HG02588 (cell line): ENCODE measurements around the gene RALGAPB.
"Not testable (repeated sequence)": the region's sequence is repeated elsewhere in the genome, so short reads cannot be mapped to it uniquely, and the experiment has no call there.

Source experiments
- ATAC-seq: cut with Tn5 transposase; IDR thresholded peaks from one replicate; pipeline ENCODE4 v1.9.1; 2021; ENCODE audit warnings: mild to moderate bottlenecking, moderate library complexity; ENCODE audit not compliant: unreplicated experiment

The RALGAPB gene

GRCh38 chr20:38472513-38473366, at the start of gene RALGAPB:
RALGAPB (plus strand) TSS chr20:38472843; CDS start chr20:38488433, 15,590 bp downstream.
- peak; percentile 82 for ATAC-seq

- ATAC-seq = no peak
These were observed 49.1 kb upstream of the RALGAPB start for GRCh38 chr20:38423541-38423940.

GRCh38 chr20:38424401-38424800, 48.2 kb upstream of the RALGAPB start:
- ATAC-seq = no peak

- no peak for ATAC-seq
These were observed 46.4 kb upstream of the RALGAPB start for GRCh38 chr20:38426006-38426897.

- no peak for ATAC-seq
These were observed 45.0 kb upstream of the RALGAPB start for GRCh38 chr20:38427655-38428023.

- no peak for ATAC-seq
These were observed 43.8 kb upstream of the RALGAPB start for GRCh38 chr20:38428800-38429199.

GRCh38 chr20:38429301-38429700, 43.3 kb upstream of the RALGAPB start:
- ATAC-seq = no peak

- ATAC-seq = no peak
These were observed 41.8 kb upstream of the RALGAPB start for GRCh38 chr20:38430679-38431325.

GRCh38 chr20:38432292-38432691, 40.4 kb upstream of the RALGAPB start:
- no peak for ATAC-seq

- ATAC-seq = not testable (repeated sequence)
These were observed 39.8 kb upstream of the RALGAPB start for GRCh38 chr20:38432870-38433269.

- ATAC-seq = no peak
These were observed 39.2 kb upstream of the RALGAPB start for GRCh38 chr20:38433304-38433972.

- no peak for ATAC-seq
These were observed 38.3 kb upstream of the RALGAPB start for GRCh38 chr20:38434301-38434741.

- ATAC-seq = peak; percentile 68
These were observed 37.7 kb upstream of the RALGAPB start, which contains the start of gene SNHG17 for GRCh38 chr20:38434770-38435554. SNHG17 (minus strand) TSS chr20:38435328.

GRCh38 chr20:38435555-38435939, 37.1 kb upstream of the RALGAPB start:
- no peak for ATAC-seq

GRCh38 chr20:38437796-38438195, 34.8 kb upstream of the RALGAPB start:
- no peak for ATAC-seq

- ATAC-seq = not testable (repeated sequence)
These were observed 31.5 kb upstream of the RALGAPB start for GRCh38 chr20:38441110-38441509.

- ATAC-seq = no peak
These were observed 30.7 kb upstream of the RALGAPB start for GRCh38 chr20:38441916-38442315.

GRCh38 chr20:38445381-38445796, 27.3 kb upstream of the RALGAPB start:
- no peak for ATAC-seq

- no peak for ATAC-seq
These were observed 26.7 kb upstream of the RALGAPB start for GRCh38 chr20:38445901-38446425.
